ENCODE data around the gene CUL9. TPM values are rescaled to one million over a fixed set of nuclear protein-coding genes. Genes with fewer than 3 reads are reported as not detected.

The CUL9 gene
- polyA plus RNA-seq, 3 donors = 30.8 to 45.6 (median 37.8) TPM

- peak; percentile 96 to 100 (median 99) for DNase-seq (ENCODE audit: extremely low read depth in 1 of 11, low read depth in 9 of 11, low spot score in 4 of 11)
Observed at GRCh38 chr6:43170931-43171706, 10.9 kb upstream of the CUL9 start, which contains the start of gene SRF. Gene SRF (plus strand): TSS chr6:43171269. CDS start chr6:43171657, 388 bp downstream.

GRCh38 chr6:43171707-43172103 is 10.3 kb upstream of the CUL9 start:
- DNase-seq (ENCODE audit: extremely low read depth in 1 of 11, low read depth in 9 of 11, low spot score in 4 of 11) = no peak

- peak in 3 of 11 donors; percentile 26 to 49 (median 43) for DNase-seq (ENCODE audit: extremely low read depth in 1 of 11, low read depth in 9 of 11, low spot score in 4 of 11)
Observed at GRCh38 chr6:43172104-43173007, 9.6 kb upstream of the CUL9 start.

GRCh38 chr6:43173591-43174262 is 8.3 kb upstream of the CUL9 start:
- DNase-seq (ENCODE audit: extremely low read depth in 1 of 11, low read depth in 9 of 11, low spot score in 4 of 11) = no peak

- peak; percentile 89 to 98 (median 95) for DNase-seq (ENCODE audit: extremely low read depth in 1 of 11, low read depth in 9 of 11, low spot score in 4 of 11)
Observed at GRCh38 chr6:43174263-43175112, 7.5 kb upstream of the CUL9 start.

GRCh38 chr6:43175676-43176422 is 6.1 kb upstream of the CUL9 start:
- no peak for DNase-seq (ENCODE audit: extremely low read depth in 1 of 11, low read depth in 9 of 11, low spot score in 4 of 11)

- DNase-seq (ENCODE audit: extremely low read depth in 1 of 11, low read depth in 9 of 11, low spot score in 4 of 11) = no peak
Observed at GRCh38 chr6:43176423-43176786, 5.6 kb upstream of the CUL9 start.

- DNase-seq (ENCODE audit: extremely low read depth in 1 of 11, low read depth in 9 of 11, low spot score in 4 of 11) = no peak
Observed at GRCh38 chr6:43178150-43178549, 3.8 kb upstream of the CUL9 start.

GRCh38 chr6:43178951-43179830 is 2.8 kb upstream of the CUL9 start:
- DNase-seq (ENCODE audit: extremely low read depth in 1 of 11, low read depth in 9 of 11, low spot score in 4 of 11) = no peak

- DNase-seq (ENCODE audit: extremely low read depth in 1 of 11, low read depth in 9 of 11, low spot score in 4 of 11) = no peak
Observed at GRCh38 chr6:43180058-43180457, 1.9 kb upstream of the CUL9 start.

GRCh38 chr6:43180985-43181384 is 1.0 kb upstream of the CUL9 start:
- no peak for DNase-seq (ENCODE audit: extremely low read depth in 1 of 11, low read depth in 9 of 11, low spot score in 4 of 11)

- DNase-seq (ENCODE audit: extremely low read depth in 1 of 11, low read depth in 9 of 11, low spot score in 4 of 11) = no peak
Observed at GRCh38 chr6:43181621-43181941, 415 bp upstream of the CUL9 start.

- DNase-seq (ENCODE audit: extremely low read depth in 1 of 11, low read depth in 9 of 11, low spot score in 4 of 11) = no peak
Observed at GRCh38 chr6:43183441-43183840, 1.4 kb downstream of the CUL9 start.

- no peak for DNase-seq (ENCODE audit: extremely low read depth in 1 of 11, low read depth in 9 of 11, low spot score in 4 of 11)
Observed at GRCh38 chr6:43184268-43184985, 2.4 kb downstream of the CUL9 start.

- no peak for DNase-seq (ENCODE audit: extremely low read depth in 1 of 11, low read depth in 9 of 11, low spot score in 4 of 11)
Observed at GRCh38 chr6:43185391-43185985, 3.5 kb downstream of the CUL9 start.

GRCh38 chr6:43186019-43186418 is 4.0 kb downstream of the CUL9 start:
- no peak for DNase-seq (ENCODE audit: extremely low read depth in 1 of 11, low read depth in 9 of 11, low spot score in 4 of 11)
